ENCODE measurements around the gene DUSP14. TPM values are rescaled to one million over a fixed set of nuclear protein-coding genes. Genes with fewer than 3 reads are reported as not detected.

The DUSP14 gene
- total and polyA plus RNA-seq, 2 experiments from 2014 or later: 153 to 154 TPM

- H3K9ac ChIP-seq: peak overlapping the region; percentile 95
- peaks cover 56% of the 10 kb centered on the region for H3K79me2 ChIP-seq (ENCODE audit: insufficient read depth)
- WGBS, 2 experiments (ENCODE audit: low coverage in 1 of 2, low lambda C conversion rate in 2 of 2, missing lambda C conversion rate in 2 of 2): 1 to 2% methylated on average over 24 of the region's 24 CpGs
- H3K4me3 ChIP-seq: peak overlapping the region; percentile 98
- 0 out of 2 replicates have a peak overlapping the region, but pooled peaks have one; percentile 34 for H2AFZ ChIP-seq
- H3K36me3 ChIP-seq (ENCODE audit: low read depth): no peaks in the 10 kb centered on the region
- in situ Hi-C loops (cut with MboI): no loop called here
- H3K4me1 ChIP-seq (ENCODE audit: insufficient read depth): peaks cover 57% of the 10 kb centered on the region
- 0 out of 2 replicates have a peak, but pooled peaks cover 6% of the 10 kb centered on the region for H4K20me1 ChIP-seq (ENCODE audit: insufficient read depth)
- peaks cover 76% of the 10 kb centered on the region for H3F3A ChIP-seq (ENCODE audit: insufficient read depth)
- no peaks in the 10 kb centered on the region for H3K9me2 ChIP-seq (ENCODE audit: insufficient read depth)
- peak; percentile 93 for DNase-seq
- peak overlapping the region; percentile 91 for H3K27ac ChIP-seq
- H3K9me3 ChIP-seq (ENCODE audit: low read depth): no peaks in the 10 kb centered on the region
- TF ChIP-seq EZH2phosphoT487 (IDR thresholded peaks at IDR 0.05; ENCODE audit: insufficient read depth, low read depth) (no peak), EZH2 (IDR thresholded peaks at IDR 0.05; ENCODE audit: insufficient read depth, poor library complexity, severe bottlenecking) (no peak)
- no peaks in the 10 kb centered on the region for H3K27me3 ChIP-seq (replicated peaks; ENCODE audit: insufficient read depth)
- peak overlapping the region; percentile 95 for H3K4me2 ChIP-seq (ENCODE audit: unreplicated experiment)
These were observed 1.2 kb downstream of the DUSP14 start for GRCh38 chr17:37490638-37491614.

DNA sequence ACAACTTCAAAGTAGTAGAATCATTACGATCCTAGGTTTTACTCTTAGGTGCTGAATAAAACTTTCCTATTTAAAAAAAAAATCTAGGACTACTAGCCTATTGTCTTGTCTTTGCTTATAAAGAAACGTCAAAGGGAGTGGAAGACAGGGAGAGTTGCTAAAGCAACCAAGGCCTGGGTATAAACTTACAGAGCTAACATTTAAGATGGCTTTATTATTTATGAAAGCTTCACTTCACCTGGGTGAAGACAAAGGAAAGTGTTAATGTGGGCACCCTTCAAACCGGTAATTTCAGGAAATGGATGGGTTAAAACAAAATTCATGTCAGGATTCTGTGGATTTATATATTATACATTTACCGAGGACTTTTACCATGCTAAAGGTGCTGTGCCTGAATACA, 2.5 kb downstream of the DUSP14 start:
- 29% methylated on average over 4 of the region's 4 CpGs for WGBS, 2 experiments (ENCODE audit: low coverage in 1 of 2, low lambda C conversion rate in 2 of 2, missing lambda C conversion rate in 2 of 2)
- 0 out of 2 replicates have a peak, but pooled peaks cover 6% of the 10 kb centered on the region for H4K20me1 ChIP-seq (ENCODE audit: insufficient read depth)
- in situ Hi-C loops (cut with MboI): no loop called here

GRCh38 chr17:37493249-37494027, 3.7 kb downstream of the DUSP14 start:
- Histone ChIP-seq H3K36me3 (ENCODE audit: low read depth) (no peaks in the 10 kb centered on the region), H3K4me3 (peak overlapping the region; percentile 98), H3K27me3 (replicated peaks; ENCODE audit: insufficient read depth) (no peaks in the 10 kb centered on the region), H3K9me2 (ENCODE audit: insufficient read depth) (no peaks in the 10 kb centered on the region), H3K4me2 (ENCODE audit: unreplicated experiment) (peak overlapping the region; percentile 95), H3K79me2 (ENCODE audit: insufficient read depth) (peaks cover 81% of the 10 kb centered on the region), H3K27ac (peak overlapping the region; percentile 91), H3K9me3 (ENCODE audit: low read depth) (no peaks in the 10 kb centered on the region), H3K9ac (peak overlapping the region; percentile 95), H3F3A (ENCODE audit: insufficient read depth) (peaks cover 58% of the 10 kb centered on the region), H4K20me1 (ENCODE audit: insufficient read depth) (0 out of 2 replicates have a peak, but pooled peaks cover 6% of the 10 kb centered on the region), H3K4me1 (ENCODE audit: insufficient read depth) (peaks cover 44% of the 10 kb centered on the region), H2AFZ (no peak overlapping the region)
- peak; percentile 94 for DNase-seq
- in situ Hi-C loops (cut with MboI): no loop called here
- WGBS, 2 experiments (ENCODE audit: low coverage in 1 of 2, low lambda C conversion rate in 2 of 2, missing lambda C conversion rate in 2 of 2): 1 to 3% methylated on average over 2 of the region's 2 CpGs
- TF ChIP-seq EZH2 (IDR thresholded peaks at IDR 0.05; ENCODE audit: insufficient read depth, poor library complexity, severe bottlenecking): no peak
- TF ChIP-seq EZH2phosphoT487 (IDR thresholded peaks at IDR 0.05; ENCODE audit: insufficient read depth, low read depth): peak; percentile 69; the same call in 1 of the 2 replicates

More for the DNA sequence above, 2.5 kb downstream of the DUSP14 start:
- peaks cover 55% of the 10 kb centered on the region for H3K4me1 ChIP-seq (ENCODE audit: insufficient read depth)
- H2AFZ ChIP-seq: no peak overlapping the region
- peak overlapping the region; percentile 98 for H3K4me3 ChIP-seq
- H3K9me3 ChIP-seq (ENCODE audit: low read depth): no peaks in the 10 kb centered on the region
- TF ChIP-seq EZH2 (IDR thresholded peaks at IDR 0.05; ENCODE audit: insufficient read depth, poor library complexity, severe bottlenecking): no peak
- TF ChIP-seq EZH2phosphoT487 (IDR thresholded peaks at IDR 0.05; ENCODE audit: insufficient read depth, low read depth): no peak
- H3K79me2 ChIP-seq (ENCODE audit: insufficient read depth): peaks cover 69% of the 10 kb centered on the region
- peak overlapping the region; percentile 91 for H3K27ac ChIP-seq
- H3K27me3 ChIP-seq (replicated peaks; ENCODE audit: insufficient read depth): no peaks in the 10 kb centered on the region
- H3K4me2 ChIP-seq (ENCODE audit: unreplicated experiment): peak overlapping the region; percentile 95
- H3K36me3 ChIP-seq (ENCODE audit: low read depth): no peaks in the 10 kb centered on the region
- peak; percentile 20 for DNase-seq
- H3K9ac ChIP-seq: peak overlapping the region; percentile 95
- H3F3A ChIP-seq (ENCODE audit: insufficient read depth): peaks cover 70% of the 10 kb centered on the region
- no peaks in the 10 kb centered on the region for H3K9me2 ChIP-seq (ENCODE audit: insufficient read depth)

- no peak for TF ChIP-seq EZH2phosphoT487 (IDR thresholded peaks at IDR 0.05; ENCODE audit: insufficient read depth, low read depth)
- no peak for TF ChIP-seq EZH2 (IDR thresholded peaks at IDR 0.05; ENCODE audit: insufficient read depth, poor library complexity, severe bottlenecking)
- H4K20me1 ChIP-seq (ENCODE audit: insufficient read depth): 0 out of 2 replicates have a peak, but pooled peaks cover 6% of the 10 kb centered on the region
These were observed 4.7 kb downstream of the DUSP14 start for GRCh38 chr17:37494401-37494831.

More at GRCh38 chr17:37494401-37494831, 4.7 kb downstream of the DUSP14 start:
- H3K36me3 ChIP-seq (ENCODE audit: low read depth): no peaks in the 10 kb centered on the region
- H3K27me3 ChIP-seq (replicated peaks; ENCODE audit: insufficient read depth): no peaks in the 10 kb centered on the region
- H3F3A ChIP-seq (ENCODE audit: insufficient read depth): peaks cover 55% of the 10 kb centered on the region
- H3K79me2 ChIP-seq (ENCODE audit: insufficient read depth): peaks cover 91% of the 10 kb centered on the region
- peak overlapping the region; percentile 28 for H3K9ac ChIP-seq
- peak overlapping the region; percentile 19; the same call in 1 of the 2 replicates for H3K4me3 ChIP-seq
- peak overlapping the region; percentile 91 for H3K27ac ChIP-seq
- peak; percentile 48 for DNase-seq
- no peak overlapping the region for H2AFZ ChIP-seq
- no peaks in the 10 kb centered on the region for H3K9me2 ChIP-seq (ENCODE audit: insufficient read depth)
- peak overlapping the region; percentile 52 for H3K4me2 ChIP-seq (ENCODE audit: unreplicated experiment)
- WGBS, 2 experiments (ENCODE audit: low coverage in 1 of 2, low lambda C conversion rate in 2 of 2, missing lambda C conversion rate in 2 of 2): 71% methylated on average over 3 of the region's 3 CpGs
- H3K4me1 ChIP-seq (ENCODE audit: insufficient read depth): peaks cover 42% of the 10 kb centered on the region
- in situ Hi-C loops (cut with MboI): no loop called here
- H3K9me3 ChIP-seq (ENCODE audit: low read depth): no peaks in the 10 kb centered on the region
